Measurements from ENCODE around the gene ASH1L.
"Not testable (repeated sequence)": the region's sequence is repeated elsewhere in the genome, so short reads cannot be mapped to it uniquely, and the experiment has no call there.

Gene ASH1L

GRCh38 chr1:155493595-155493994 is 69.0 kb downstream of the ASH1L start:
- not testable (repeated sequence) for DNase-seq

DNA sequence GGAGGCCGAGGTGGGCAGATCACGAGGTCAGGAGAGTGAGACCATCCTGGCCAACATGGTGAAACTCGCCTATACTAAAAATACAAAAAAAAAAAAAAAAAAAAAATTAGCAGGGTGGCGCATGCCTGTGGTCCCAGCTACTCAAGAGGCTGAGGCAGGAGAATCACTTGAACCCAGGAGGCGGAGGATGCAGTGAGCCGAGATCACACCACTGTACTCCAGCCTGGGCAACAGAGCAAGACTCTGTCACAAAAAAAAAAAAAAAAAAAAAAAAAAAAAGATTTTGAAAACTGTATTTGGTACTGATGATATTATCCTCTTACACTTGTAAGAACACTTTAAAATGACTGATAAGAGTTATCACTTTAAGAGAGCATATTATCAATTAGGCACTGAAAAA is 74.2 kb downstream of the ASH1L start:
- DNase-seq, result not testable (repeated sequence)

- DNase-seq, result no peak
These were observed 75.1 kb downstream of the ASH1L start for GRCh38 chr1:155487541-155487940.

GRCh38 chr1:155486952-155487351 is 75.7 kb downstream of the ASH1L start:
- not testable (repeated sequence) for DNase-seq

DNA sequence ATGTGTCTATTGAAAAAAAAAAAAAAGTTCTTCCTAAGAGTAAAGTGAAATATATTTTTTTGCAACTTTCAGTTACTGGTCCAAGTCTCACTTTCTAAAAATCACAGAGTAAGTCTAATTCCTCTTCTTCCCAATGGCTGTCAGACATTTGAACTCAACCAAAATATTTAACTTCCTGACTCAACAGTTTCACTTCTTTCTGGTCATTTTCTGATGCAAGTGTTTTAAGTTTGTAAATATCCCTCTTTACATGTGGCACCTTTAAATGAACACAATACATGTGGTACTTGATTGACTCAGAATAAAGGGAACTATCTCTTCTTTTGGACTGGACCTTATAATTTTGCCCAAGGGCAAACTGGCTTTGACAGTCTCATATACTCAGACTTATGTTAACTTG is 76.7 kb downstream of the ASH1L start:
- no peak for DNase-seq

DNA sequence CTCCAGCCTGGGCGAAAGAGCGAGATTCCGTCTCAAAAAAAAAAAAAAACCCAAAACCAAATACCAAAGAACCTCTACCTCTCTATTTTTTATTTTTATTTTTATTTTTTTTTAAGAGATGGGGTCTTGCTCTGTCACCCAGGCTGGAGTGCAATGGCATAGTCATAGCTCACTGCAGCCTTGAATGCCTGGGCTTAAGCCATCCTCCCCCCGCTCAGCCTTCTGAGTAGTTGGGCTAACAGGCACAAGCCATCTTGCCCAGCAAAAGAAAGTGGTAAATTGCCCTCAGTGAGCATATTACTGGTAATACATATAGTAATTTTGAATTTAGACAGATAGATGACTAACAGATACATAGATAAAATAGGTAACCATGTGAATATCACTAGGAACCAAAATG is 77.4 kb downstream of the ASH1L start:
- DNase-seq, result no peak

GRCh38 chr1:155481741-155482241 is 80.8 kb downstream of the ASH1L start:
- no peak for DNase-seq

- no peak for DNase-seq
These were observed 83.4 kb downstream of the ASH1L start for GRCh38 chr1:155479205-155479604.

- no peak for DNase-seq
These were observed 84.2 kb downstream of the ASH1L start for GRCh38 chr1:155478270-155478852.

GRCh38 chr1:155474146-155474545 is 88.5 kb downstream of the ASH1L start:
- DNase-seq, result peak; percentile 22

DNA sequence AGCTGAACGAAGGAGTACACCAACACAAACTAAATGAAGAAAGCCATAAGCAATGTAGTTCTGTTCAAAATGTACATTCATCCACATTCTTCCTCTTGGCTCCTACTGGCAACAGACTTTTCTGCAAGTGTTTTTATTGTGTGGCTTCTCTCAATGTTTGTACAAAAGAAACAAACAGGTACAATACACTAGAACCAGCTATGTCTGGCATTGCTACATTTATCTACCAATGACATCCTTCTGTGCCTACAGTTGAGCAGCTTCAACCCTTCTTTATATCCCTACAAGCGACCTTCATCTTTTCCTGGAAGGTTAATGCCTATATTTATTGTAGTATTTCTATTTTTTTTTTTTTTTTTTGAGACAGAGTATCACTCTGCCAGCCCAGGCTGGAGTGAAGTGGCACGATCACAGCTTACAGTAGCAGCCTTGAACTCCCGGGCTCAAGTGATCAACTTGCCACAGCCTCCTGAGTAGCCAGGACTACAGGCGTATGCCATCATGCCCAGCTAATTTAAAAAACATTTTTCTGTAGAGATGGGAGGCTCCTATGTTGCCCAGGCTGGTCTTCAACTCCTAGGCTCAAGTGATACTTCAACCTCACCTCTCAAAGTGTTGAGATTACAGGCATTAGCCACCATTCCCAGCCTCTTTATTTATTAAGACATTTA is 89.3 kb downstream of the ASH1L start:
- DNase-seq, result no peak

DNA sequence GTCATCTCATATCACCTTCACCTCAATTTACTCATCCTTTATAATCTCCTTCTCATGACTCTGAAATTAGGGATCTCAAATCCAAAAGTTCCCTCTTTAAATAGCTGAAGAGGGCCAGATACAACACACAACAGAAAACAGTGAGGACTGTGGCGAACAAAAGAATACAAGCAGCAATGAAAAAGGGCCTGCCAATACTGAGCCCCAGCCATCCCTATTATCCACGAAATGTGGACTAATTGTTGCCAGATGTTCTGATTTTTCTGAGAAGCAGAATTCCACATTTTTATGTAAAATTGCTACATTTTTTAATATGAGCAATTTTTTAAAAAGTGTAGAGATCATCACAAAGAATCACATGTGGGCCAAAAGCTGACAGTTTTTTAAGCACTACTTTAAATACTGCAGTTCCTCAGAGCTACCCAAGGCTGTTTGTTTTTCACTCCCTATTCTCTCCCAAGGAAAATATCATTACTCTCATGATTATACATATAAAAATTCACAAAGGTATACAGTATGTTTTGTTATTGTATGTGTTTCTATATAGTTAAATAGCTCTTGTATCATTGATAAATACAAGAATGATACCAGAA is 90.0 kb downstream of the ASH1L start:
- no peak for DNase-seq

GRCh38 chr1:155471891-155472290 is 90.7 kb downstream of the ASH1L start:
- no peak for DNase-seq

DNA sequence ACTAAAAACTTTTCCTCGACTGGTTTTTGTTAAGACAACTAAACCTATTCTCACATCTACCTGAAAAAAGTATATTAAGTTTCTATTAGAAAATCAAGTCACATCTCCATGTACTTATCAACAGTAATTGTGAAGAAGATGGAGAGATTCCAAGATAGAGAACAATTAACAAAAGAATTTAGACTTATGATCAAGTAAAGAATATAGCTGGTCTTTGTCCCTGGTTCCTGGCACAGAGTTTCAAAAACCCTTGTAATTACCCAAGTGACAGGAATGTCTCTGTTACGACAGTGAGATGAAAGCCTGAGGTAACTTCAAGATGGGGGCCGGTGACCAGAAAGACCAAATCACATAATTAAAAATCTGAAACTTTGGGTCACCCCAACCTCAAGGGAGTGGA is 91.6 kb downstream of the ASH1L start:
- no peak for DNase-seq

DNA sequence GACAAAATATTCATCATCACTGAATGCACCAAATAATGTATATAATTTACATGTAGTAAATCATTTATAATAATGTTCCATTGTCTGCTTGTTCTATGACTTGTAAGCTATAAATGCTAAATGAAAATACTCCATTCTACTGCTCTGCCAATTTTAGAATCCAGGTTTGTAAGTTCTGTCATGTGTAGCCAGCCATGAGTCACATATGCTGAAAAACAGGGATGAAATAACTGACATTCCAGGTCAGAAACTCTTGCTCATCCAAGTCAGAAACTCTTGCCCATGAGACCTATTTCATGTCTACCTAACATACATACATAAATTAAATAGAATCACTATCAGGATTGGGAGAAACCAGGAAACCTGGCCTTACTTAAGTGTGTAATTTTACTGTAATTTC is 95.6 kb downstream of the ASH1L start:
- no peak for DNase-seq

DNA sequence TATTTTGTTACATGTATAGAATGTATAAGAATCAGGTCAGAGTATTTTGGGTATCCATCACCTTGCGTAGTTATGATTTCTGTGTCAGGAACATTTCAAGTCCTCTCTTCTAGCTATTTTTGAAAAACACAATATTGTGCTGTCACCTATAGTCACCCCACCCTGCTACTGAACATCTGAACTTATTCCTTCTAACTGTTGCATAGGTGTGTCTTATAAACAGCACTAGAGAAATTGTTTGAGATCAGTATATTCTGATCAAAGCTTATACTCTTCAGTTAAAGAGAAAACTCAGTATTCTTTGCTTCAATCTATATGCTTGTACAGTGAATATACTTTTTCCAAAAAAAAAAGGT is 96.0 kb downstream of the ASH1L start:
- no peak for DNase-seq

DNA sequence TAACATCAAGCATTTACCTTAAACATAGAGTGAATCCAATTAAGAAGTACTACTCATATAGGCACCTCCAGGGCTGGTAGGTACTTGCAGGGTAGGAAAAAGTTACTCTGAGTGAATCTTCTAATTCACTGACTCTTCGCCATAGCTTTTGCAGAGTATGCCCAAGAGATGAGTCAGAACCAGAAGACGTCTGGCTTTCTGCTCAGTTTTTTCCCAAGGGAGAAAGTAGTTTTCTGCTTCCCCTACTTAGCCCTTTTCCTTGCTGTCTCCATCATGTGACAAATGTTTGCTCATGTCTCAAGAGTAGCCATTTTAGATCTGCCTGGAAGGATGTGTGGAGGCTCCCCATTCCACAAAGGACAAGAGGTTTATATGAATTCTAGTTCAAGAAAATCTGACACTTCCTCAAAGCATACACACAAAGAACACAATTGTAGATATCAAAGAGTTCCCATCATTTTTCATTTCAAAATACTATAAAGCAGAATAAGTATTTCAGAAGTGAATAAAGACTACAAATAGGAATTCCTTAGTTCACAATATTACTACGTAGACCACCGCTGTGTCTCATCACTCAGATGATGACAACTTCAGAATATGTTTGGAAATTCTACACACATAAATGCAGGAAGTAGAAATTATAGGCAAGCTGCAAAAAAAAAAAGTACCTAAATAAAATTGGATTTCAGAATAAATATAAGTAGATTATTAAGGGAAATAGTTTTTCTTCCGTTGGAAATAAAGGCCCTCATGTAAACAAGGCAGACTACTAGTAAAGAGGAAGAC is 98.5 kb downstream of the ASH1L start:
- DNase-seq, result no peak

DNA sequence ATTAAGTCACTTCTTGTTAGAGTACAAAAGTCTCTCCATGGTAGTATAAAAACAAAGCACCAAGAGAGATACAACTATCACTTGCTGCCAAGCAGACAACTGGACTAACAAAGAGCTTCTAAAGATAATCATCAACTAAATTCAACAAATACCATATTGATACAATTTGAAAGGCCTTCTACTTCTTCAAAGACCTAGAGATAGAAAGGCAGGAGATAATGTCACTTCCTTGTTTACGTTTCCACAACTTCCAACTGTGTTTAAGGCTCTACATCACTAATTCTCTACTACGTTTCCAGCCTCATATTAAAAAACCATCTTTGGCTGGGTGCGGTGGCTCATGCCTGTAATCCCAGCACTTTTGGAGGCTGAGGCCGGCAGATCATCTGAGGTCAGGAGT is 104.5 kb downstream of the ASH1L start:
- no peak for DNase-seq

- DNase-seq, result no peak
These were observed 105.3 kb downstream of the ASH1L start for GRCh38 chr1:155457266-155457665.

DNA sequence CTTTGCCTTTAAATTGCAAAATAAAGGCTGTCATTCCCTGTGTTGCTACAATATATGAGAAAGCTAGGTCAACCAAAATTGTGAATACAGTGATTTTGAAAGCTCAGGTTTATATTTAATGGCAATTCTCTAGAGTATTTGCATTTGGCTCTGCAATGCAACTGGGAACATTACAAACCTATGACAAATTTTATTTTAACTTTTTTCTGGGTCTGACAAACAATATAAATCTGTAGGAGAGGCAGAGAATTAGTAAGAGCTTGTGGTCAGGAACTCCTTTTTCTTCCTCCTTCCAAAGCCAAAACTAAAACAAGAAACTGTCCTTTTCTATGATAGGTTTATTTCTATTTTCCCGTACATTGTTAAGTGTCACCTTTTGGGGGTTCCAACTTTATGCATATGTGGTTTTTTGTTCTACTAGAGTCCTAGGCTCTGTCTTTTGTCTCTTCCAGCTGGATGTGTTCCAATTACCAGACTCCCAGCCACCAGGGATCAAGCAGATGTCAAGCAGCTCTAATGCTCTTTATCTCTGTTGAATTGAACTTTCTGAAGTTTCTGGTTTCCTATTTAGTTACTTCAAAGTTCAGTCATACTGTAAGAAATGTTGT is 106.9 kb downstream of the ASH1L start:
- DNase-seq, result peak; percentile 40

DNA sequence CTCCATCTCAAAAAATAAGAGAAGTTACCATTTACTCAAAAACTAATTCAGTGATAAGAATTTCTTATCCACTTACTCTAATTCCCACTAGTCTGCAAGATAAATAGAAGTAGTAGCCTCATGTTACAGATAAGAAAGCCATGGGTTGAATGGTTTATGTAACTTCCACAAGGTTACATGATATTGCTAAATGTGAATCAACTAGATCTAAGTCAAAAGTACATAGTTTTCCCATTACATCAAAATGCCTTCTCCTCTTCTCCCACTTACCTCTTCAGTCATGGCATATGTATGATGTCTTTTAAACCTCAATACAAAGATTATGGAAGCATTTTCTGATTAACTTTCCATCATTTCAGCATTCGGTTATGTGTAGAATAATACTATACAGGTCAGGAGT is 108.5 kb downstream of the ASH1L start:
- no peak for DNase-seq

GRCh38 chr1:155453141-155453540 is 109.5 kb downstream of the ASH1L start:
- DNase-seq, result no peak

GRCh38 chr1:155451199-155451598 is 111.4 kb downstream of the ASH1L start:
- no peak for DNase-seq

All from hematopoietic multipotent progenitor cell treated with erythropoietin and hydrocortisone succinate and interleukin-3 and kit ligand, for 8 days (in vitro differentiated cells).